HepG2 (cell line): Measurements from ENCODE around the gene DCP1B. TPM values are rescaled to one million over a fixed set of nuclear protein-coding genes. Genes with fewer than 3 reads are reported as not detected.

Source experiments
- HES4 ChIP-seq: sonication (generic); formaldehyde crosslinking; IDR thresholded peaks from 2 replicates; pipeline ENCODE4 v1.9.0; 2021; ENCODE audit warnings: mild to moderate bottlenecking, missing genetic modification reagents, borderline replicate concordance
- MYNN ChIP-seq: sonication (generic); formaldehyde crosslinking; IDR thresholded peaks from 2 replicates; pipeline ENCODE4 v1.4.0; 2020; ENCODE audit warnings: mild to moderate bottlenecking, low read depth, missing genetic modification reagents
- RBM22 ChIP-seq: fragments of 200-400 bp; formaldehyde crosslinking; optimal IDR thresholded peaks from 2 replicates; pipeline ENCODE3; 2017; ENCODE audit warnings: mild to moderate bottlenecking, low read length, moderate library complexity
- ZNF260 ChIP-seq: sonication (generic); formaldehyde crosslinking; IDR thresholded peaks from 2 replicates; pipeline ENCODE4 v1.4.0; 2020; ENCODE audit warnings: missing genetic modification reagents, low read depth, mild to moderate bottlenecking, borderline replicate concordance
- ZNF263 ChIP-seq: sonication (generic); formaldehyde crosslinking; IDR thresholded peaks from 2 replicates; pipeline ENCODE4 v1.4.0; 2020; ENCODE audit warnings: missing genetic modification reagents
- polyA plus RNA-seq, 8 experiments: library from polyadenylated mRNA; depleted of rRNA in 3 of 8; stranded (reverse) in 7 of 8; unstranded in 1 of 8; fragments of >200 nt; fragmentation: Illumina TruSeq in 4 of 8; extraction: Trizol in 4 of 8; gene quantifications; 2 replicates each; pipeline versions ENCODE4 v1.2.1 to v1.2.3, GENCODE V29; 2011 to 2016; ENCODE audit warnings: low read depth in 4 of 8, missing spikeins in 1 of 8, mixed read lengths in 1 of 8; ENCODE audit not compliant: insufficient read depth in 1 of 8
- total RNA-seq, 5 experiments: library from RNA; depleted of rRNA; stranded (reverse); fragments of >200 nt; fragmentation: Illumina TruSeq; extraction: Trizol; gene quantifications; 2 replicates each; pipeline ENCODE4 v1.2.3, GENCODE V29; 2016; ENCODE audit warnings: low read depth in 1 of 5
- TF ChIP-seq, protein P1 (sequence below): sonication (generic); formaldehyde crosslinking; IDR thresholded peaks from 2 replicates; pipeline ENCODE4 v1.4.0; 2020; ENCODE audit warnings: missing genetic modification reagents
- TF ChIP-seq, protein P2 (sequence below): sonication (generic); formaldehyde crosslinking; IDR thresholded peaks from one replicate; pipeline ENCODE4 v1.5.1; 2020; ENCODE audit warnings: mild to moderate bottlenecking, missing genetic modification reagents; ENCODE audit errors: not compliant biosample characterization
- TF ChIP-seq, protein P3 (sequence below): sonication (generic); formaldehyde crosslinking; IDR thresholded peaks from 2 replicates; pipeline ENCODE4 v1.5.0; 2020; ENCODE audit warnings: mild to moderate bottlenecking, missing genetic modification reagents
- TF ChIP-seq, protein P4 (sequence below): IDR thresholded peaks from 2 replicates; pipeline ENCODE4 v1.6.1; 2016
- TF ChIP-seq, protein P5 (sequence below), 2 experiments: sonication (generic) in 1 of 2; formaldehyde crosslinking in 1 of 2; IDR thresholded peaks; 2 replicates each; pipeline versions ENCODE4 v1.4.0 to v1.6.1; 2018 to 2020; ENCODE audit warnings: missing genetic modification reagents in 2 of 2, borderline replicate concordance in 1 of 2, low read depth in 1 of 2, mild to moderate bottlenecking in 1 of 2, missing biosample characterization in 1 of 2

DCP1B gene
- total and polyA plus RNA-seq, 2 of the 13 experiments (the other 11 are each of a cell fraction or from before 2014, with no cell fraction given) = 11.4 to 27.2 TPM

DNA sequence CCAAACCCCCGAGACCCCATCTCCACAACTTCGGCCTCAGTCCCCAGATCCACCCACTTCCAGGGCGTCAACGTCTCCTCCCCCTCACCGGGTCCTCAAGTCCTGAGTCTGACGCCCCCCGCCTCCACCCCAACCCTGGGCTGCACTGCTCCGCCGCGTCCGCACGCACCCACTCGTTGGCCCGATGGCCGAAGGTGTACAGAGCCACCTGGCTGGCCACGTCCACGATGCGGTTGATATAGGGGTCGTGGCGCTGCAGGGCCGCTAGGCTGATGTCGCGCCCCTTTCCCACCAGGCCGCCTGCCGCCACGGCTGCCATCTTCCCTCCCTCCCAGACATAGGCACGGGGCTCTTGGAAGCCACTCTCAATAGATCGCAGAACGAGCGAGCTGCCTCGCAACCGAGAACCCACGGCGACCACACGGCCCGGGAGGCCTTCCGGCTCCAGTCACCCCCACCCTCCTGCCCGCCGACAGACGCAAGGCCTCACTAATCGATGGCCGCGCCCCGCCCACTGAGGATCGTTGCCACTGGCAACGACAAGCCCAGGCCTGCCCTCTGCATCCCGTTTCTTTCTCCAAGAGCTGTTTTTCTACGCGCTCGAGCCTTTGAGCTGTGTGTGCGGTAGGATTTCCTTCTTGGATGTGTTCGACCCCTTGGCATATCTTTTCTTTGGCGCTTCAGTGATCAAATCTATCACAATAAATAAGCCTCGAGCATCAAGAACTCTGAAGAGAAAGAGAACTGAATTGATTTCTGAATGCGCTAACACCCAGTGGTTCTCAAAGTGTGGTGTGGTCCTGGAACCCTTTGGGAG lies at the start of gene DCP1B (continued):
- TF ChIP-seq, protein P1, sequence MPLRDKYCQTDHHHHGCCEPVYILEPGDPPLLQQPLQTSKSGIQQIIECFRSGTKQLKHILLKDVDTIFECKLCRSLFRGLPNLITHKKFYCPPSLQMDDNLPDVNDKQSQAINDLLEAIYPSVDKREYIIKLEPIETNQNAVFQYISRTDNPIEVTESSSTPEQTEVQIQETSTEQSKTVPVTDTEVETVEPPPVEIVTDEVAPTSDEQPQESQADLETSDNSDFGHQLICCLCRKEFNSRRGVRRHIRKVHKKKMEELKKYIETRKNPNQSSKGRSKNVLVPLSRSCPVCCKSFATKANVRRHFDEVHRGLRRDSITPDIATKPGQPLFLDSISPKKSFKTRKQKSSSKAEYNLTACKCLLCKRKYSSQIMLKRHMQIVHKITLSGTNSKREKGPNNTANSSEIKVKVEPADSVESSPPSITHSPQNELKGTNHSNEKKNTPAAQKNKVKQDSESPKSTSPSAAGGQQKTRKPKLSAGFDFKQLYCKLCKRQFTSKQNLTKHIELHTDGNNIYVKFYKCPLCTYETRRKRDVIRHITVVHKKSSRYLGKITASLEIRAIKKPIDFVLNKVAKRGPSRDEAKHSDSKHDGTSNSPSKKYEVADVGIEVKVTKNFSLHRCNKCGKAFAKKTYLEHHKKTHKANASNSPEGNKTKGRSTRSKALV (CRISPR knock-in tag) = peak; percentile 22; the same call in 1 of the 2 replicates
- TF ChIP-seq, protein P2, sequence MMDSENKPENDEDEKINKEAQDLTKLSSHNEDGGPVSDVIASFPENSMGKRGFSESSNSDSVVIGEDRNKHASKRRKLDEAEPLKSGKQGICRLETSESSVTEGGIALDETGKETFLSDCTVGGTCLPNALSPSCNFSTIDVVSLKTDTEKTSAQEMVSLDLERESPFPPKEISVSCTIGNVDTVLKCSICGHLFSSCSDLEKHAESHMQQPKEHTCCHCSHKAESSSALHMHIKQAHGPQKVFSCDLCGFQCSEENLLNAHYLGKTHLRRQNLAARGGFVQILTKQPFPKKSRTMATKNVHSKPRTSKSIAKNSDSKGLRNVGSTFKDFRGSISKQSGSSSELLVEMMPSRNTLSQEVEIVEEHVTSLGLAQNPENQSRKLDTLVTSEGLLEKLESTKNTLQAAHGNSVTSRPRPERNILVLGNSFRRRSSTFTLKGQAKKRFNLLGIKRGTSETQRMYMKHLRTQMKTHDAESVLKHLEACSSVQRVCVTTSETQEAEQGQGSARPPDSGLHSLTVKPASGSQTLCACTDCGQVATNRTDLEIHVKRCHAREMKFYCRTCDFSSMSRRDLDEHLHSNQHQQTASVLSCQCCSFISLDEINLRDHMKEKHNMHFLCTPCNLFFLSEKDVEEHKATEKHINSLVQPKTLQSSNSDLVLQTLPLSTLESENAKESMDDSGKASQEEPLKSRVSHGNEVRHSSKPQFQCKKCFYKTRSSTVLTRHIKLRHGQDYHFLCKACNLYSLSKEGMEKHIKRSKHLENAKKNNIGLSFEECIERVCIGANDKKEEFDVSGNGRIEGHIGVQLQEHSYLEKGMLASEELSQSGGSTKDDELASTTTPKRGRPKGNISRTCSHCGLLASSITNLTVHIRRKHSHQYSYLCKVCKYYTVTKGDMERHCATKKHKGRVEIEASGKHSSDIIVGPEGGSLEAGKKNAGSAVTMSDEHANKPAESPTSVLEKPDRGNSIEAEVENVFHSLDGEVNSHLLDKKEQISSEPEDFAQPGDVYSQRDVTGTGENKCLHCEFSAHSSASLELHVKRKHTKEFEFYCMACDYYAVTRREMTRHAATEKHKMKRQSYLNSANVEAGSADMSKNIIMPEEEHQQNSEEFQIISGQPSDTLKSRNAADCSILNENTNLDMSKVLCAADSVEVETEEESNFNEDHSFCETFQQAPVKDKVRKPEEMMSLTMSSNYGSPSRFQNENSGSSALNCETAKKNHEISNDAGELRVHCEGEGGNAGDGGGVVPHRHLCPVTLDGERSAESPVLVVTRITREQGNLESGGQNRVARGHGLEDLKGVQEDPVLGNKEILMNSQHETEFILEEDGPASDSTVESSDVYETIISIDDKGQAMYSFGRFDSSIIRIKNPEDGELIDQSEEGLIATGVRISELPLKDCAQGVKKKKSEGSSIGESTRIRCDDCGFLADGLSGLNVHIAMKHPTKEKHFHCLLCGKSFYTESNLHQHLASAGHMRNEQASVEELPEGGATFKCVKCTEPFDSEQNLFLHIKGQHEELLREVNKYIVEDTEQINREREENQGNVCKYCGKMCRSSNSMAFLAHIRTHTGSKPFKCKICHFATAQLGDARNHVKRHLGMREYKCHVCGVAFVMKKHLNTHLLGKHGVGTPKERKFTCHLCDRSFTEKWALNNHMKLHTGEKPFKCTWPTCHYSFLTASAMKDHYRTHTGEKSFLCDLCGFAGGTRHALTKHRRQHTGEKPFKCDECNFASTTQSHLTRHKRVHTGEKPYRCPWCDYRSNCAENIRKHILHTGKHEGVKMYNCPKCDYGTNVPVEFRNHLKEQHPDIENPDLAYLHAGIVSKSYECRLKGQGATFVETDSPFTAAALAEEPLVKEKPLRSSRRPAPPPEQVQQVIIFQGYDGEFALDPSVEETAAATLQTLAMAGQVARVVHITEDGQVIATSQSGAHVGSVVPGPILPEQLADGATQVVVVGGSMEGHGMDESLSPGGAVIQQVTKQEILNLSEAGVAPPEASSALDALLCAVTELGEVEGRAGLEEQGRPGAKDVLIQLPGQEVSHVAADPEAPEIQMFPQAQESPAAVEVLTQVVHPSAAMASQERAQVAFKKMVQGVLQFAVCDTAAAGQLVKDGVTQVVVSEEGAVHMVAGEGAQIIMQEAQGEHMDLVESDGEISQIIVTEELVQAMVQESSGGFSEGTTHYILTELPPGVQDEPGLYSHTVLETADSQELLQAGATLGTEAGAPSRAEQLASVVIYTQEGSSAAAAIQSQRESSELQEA = peak; percentile 91
- TF ChIP-seq, protein P3, sequence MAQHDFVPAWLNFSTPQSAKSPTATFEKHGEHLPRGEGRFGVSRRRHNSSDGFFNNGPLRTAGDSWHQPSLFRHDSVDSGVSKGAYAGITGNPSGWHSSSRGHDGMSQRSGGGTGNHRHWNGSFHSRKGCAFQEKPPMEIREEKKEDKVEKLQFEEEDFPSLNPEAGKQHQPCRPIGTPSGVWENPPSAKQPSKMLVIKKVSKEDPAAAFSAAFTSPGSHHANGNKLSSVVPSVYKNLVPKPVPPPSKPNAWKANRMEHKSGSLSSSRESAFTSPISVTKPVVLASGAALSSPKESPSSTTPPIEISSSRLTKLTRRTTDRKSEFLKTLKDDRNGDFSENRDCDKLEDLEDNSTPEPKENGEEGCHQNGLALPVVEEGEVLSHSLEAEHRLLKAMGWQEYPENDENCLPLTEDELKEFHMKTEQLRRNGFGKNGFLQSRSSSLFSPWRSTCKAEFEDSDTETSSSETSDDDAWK (CRISPR knock-in tag) = no peak
- TF ChIP-seq RBM22 (peak; percentile 87), MYNN (CRISPR knock-in tag) (peak; percentile 71; the same call in 1 of the 2 replicates), HES4 (peak; percentile 81; the same call in 1 of the 2 replicates), ZNF260 (CRISPR knock-in tag) (no peak; the same call in 1 of the 2 replicates), ZNF263 (CRISPR knock-in tag) (0 out of 2 replicates have a peak, but pooled peaks have one; percentile 11)
- TF ChIP-seq, protein P4, sequence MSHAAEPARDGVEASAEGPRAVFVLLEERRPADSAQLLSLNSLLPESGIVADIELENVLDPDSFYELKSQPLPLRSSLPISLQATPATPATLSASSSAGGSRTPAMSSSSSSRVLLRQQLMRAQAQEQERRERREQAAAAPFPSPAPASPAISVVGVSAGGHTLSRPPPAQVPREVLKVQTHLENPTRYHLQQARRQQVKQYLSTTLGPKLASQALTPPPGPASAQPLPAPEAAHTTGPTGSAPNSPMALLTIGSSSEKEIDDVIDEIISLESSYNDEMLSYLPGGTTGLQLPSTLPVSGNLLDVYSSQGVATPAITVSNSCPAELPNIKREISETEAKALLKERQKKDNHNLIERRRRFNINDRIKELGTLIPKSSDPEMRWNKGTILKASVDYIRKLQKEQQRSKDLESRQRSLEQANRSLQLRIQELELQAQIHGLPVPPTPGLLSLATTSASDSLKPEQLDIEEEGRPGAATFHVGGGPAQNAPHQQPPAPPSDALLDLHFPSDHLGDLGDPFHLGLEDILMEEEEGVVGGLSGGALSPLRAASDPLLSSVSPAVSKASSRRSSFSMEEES = peak; percentile 80
- TF ChIP-seq, protein P5, sequence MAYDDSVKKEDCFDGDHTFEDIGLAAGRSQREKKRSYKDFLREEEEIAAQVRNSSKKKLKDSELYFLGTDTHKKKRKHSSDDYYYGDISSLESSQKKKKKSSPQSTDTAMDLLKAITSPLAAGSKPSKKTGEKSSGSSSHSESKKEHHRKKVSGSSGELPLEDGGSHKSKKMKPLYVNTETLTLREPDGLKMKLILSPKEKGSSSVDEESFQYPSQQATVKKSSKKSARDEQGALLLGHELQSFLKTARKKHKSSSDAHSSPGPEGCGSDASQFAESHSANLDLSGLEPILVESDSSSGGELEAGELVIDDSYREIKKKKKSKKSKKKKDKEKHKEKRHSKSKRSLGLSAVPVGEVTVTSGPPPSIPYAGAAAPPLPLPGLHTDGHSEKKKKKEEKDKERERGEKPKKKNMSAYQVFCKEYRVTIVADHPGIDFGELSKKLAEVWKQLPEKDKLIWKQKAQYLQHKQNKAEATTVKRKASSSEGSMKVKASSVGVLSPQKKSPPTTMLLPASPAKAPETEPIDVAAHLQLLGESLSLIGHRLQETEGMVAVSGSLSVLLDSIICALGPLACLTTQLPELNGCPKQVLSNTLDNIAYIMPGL (CRISPR knock-in tag; IDR thresholded peaks at IDR 0.05; ENCODE audit: borderline replicate concordance in 1 of 2, low read depth in 1 of 2) = peak; percentile 93 to 96
